NCI-H2029 treated with DMSO at 0.1 percent for 48 hours (cell line): ENCODE measurements around the gene KPNB1.

Experiments used
- DNase-seq: peaks from one replicate; lab custom pipeline; 2025; lab: John Stamatoyannopoulos, UW

KPNB1 gene

DNA sequence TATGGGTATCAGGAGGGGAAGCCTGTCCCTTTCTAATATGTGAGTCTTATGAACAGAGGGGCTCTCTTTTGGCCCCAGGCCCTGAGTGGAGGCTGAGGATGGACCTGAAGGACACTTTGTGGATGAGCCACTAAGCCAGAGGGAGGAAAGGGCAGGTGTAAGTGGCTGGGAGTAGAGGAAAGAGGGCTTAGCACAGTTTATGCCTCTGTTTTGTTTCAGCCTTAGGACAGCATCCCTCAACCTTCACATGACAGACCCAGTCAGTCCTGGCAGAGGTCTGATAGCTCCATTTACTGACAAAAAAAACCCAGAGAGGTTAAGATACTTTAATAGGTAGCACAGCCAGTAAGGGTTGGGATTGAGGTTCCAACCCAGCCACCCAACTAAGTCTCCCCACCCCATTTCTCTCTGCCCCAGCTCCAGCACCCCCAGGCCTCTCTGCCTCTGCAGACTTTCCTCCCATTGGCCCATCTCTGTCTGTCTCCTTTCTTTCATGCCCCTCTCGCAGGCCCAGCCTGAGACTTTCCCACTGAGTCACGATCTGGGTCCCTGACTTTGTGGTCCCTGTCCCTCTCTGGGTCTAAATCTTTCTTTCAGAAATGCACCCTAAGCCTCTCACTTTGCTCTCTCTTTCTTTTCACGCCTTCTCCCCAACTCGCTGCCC, 78.6 kb downstream of the KPNB1 start:
- no peak for DNase-seq

DNA sequence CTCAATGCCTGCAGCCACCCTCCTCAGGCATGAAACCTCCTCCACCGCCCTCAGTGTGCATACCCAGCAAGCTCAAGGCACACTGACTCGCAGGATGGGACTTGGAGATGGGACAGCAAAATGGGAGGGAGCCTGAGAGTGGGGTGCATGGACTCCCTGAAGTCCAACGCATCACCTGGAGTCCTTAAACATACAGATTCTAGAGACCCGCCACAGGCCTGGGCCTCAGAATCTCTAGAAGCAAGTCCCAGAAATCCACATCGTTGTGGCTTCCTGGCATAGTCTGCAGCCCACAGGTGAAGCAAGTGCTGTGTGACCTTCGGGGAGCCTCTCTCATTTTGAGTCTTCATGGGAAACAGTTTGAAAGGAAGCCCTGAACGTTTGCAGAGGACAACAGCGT, 79.8 kb downstream of the KPNB1 start:
- DNase-seq, result no peak

DNA sequence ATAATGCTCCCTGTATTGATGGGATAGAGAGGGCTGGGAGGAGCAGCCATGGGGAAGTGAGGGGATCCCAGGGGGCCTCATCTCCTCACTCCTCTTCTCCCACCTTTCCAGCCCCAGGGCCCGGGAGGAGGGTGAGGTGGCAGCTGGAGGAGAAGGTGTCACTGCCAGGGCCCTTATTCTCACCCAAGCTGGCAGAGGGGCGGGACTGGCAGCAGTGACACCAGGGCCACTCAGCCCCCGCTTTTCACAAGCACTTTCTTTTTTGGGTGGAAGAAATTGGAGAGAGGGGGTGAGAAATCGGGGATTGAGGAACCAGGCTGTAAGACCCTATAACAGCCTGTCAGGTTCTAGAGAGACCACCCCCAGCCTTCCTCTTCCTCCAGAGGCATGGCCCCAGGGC, 81.0 kb downstream of the KPNB1 start:
- DNase-seq, result no peak

DNA sequence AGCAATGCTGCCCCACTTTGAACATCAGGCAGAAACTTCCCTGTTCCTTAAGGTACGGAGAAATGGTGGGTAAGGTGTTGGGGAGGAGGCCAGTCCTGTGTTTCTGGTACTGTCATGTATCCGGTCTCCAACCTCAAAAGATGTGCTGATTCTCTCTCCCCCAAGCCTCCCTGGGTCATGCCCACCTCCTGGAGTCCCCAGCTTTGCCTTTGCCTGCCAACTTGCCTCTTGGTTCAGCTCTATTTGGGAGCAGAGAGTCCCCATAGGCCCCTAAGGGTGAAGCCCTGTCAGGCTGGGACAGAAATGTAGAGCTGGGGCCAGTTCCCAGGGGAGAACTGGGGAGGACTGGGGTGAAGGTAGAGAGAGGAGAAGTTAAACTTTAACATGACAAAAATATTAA, 81.7 kb downstream of the KPNB1 start:
- no peak for DNase-seq

DNA sequence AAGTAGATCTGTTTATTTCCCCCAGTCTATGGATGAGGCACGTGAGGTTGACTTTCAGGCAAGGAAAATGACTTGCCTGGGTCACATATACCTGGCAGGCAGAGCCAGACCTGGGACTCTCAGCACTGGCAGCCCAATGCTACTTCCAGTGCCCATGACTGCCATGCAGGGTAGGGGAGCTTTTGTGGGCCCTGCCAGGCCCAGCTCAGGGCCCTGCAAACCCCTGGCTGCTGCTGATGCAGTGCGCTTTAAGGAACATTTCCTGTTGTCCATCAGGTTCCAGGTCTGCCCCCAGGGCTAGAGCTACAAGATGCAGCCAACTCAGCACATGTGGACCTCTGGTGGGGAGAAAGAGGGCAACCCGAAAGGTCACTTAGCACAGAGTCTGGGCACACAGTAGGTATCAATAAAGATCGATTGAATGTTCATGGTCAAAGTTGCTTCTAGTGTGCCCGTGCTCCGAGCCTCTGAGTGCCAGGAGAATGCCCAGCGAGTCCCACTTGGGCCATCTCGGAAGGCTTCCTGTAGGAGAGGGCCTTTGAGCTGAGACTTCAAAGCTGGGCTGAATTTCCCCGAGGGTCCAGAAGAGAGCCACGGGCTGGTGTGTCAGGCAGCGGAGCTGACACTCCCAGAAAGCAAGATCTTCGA, 82.8 kb downstream of the KPNB1 start:
- no peak for DNase-seq

DNA sequence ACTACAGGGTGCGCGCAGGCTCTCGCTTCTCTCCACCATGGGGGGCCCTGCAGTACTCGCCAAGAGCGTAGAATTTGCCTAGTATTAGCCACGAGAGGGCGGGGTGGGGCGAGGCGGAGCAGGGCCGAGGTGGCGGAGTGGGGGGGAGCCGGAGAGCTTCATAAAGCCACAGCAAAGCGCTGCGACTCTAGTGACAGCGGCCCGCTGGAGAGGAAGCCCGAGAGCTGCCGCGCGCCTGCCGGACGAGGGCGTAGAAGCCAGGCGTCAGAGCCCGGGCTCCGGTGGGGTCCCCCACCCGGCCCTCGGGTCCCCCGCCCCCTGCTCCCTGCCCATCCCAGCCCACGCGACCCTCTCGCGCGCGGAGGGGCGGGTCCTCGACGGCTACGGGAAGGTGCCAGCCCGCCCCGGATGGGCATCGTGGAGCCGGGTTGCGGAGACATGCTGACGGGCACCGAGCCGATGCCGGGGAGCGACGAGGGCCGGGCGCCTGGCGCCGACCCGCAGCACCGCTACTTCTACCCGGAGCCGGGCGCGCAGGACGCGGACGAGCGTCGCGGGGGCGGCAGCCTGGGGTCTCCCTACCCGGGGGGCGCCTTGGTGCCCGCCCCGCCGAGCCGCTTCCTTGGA, 83.4 kb downstream of the KPNB1 start, which contains the start of gene TBX21:
TBX21 (plus strand) TSS at position 190 of the 627 bp plus-strand sequence; CDS start at position 409, 219 bp downstream.
- DNase-seq, result no peak

DNA sequence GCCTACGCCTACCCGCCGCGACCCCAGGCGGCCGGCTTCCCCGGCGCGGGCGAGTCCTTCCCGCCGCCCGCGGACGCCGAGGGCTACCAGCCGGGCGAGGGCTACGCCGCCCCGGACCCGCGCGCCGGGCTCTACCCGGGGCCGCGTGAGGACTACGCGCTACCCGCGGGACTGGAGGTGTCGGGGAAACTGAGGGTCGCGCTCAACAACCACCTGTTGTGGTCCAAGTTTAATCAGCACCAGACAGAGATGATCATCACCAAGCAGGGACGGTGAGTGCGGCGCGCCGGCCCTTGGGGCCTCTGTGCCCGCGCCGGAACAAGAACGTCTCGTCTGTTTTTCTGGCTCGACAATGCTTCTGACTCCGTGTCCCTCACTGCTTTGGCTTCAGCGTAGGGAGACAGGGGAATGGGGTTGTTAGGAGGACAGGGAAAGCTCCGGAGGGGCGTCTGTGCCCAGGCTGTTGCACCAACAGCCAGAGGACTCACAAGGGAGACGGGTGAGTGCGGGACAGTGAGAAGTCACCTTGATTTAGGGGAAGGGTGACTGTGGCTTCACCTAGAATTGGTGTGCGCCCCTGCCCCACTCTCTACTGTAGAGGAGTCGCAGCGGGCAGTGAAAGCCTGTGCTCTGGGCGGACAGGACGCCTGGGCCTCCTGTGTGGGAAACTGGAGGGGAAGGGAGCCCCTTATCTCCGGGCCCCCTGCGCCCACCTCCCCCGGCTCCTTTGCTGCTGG, 84.1 kb downstream of the KPNB1 start:
- DNase-seq, result no peak

DNA sequence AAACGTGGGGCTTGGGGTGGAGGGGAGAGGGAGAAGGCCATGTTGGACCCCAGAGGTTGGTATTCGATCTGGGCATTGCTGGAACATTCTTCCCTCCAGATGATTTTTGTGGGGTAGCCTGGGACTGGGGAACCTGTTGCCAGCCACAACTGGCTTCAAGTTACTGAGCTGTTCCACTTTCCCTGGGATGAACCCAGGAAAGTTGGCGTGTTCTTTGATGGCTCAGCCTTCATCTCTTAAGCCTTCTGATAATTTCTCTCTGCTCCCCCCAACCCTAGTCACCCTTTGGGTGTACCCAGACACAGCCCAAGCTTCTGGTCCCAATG, 85.4 kb downstream of the KPNB1 start:
- DNase-seq, result no peak
